IMR-90 (cell line): ENCODE data around the gene NTNG2. TPM values are rescaled to one million over a fixed set of nuclear protein-coding genes. Genes with fewer than 3 reads are reported as not detected.

Experiments
- MAFK ChIP-seq: IDR thresholded peaks from 2 replicates; pipeline ENCODE4 v1.6.1; 2012; ENCODE audit warnings: low read depth, low read length, improper control_type of control experiment
- RAD21 ChIP-seq: IDR thresholded peaks from 2 replicates; pipeline ENCODE4 v1.6.1; 2012; ENCODE audit warnings: low read length, improper control_type of control experiment
- RCOR1 ChIP-seq: IDR thresholded peaks from 2 replicates; pipeline ENCODE4 v1.6.1; 2012; ENCODE audit warnings: mild to moderate bottlenecking, low read length, improper control_type of control experiment; ENCODE audit not compliant: insufficient replicate concordance
- RFX5 ChIP-seq: IDR thresholded peaks from 2 replicates; pipeline ENCODE4 v1.8.0; 2012; ENCODE audit warnings: low read depth, mild to moderate bottlenecking, low read length, moderate library complexity
- SMC3 ChIP-seq: fragments of 150-350 bp; IDR thresholded peaks from 2 replicates; pipeline ENCODE4 v1.6.1; 2016; ENCODE audit warnings: low read depth, mild to moderate bottlenecking, antibody characterized with exemption, low read length, moderate library complexity
- polyA plus RNA-seq, 3 experiments: library from polyadenylated mRNA; depleted of rRNA; stranded (reverse); fragments of >200 nt; gene quantifications; 2 replicates each; pipeline ENCODE4 v1.2.3, GENCODE V29; 2012; ENCODE audit warnings: low replicate concordance in 1 of 3
- total RNA-seq: library from RNA; depleted of rRNA; stranded (reverse); fragments of >200 nt; gene quantifications from 2 replicates; pipeline ENCODE4 v1.2.3, GENCODE V29; 2012
- TF ChIP-seq, protein P1 (sequence below): fragments of 150-350 bp; IDR thresholded peaks from 2 replicates; pipeline ENCODE4 v1.6.1; 2017; ENCODE audit warnings: mild to moderate bottlenecking, antibody characterized with exemption, low read length, low read depth

NTNG2 gene
- total and polyA plus RNA-seq, 2 of the 4 experiments (the other 2 are of a cell fraction) = 0.54 to 0.84 TPM

GRCh38 chr9:132164604-132165362, 2.9 kb downstream of the NTNG2 start (continued):
- TF ChIP-seq, protein P1, sequence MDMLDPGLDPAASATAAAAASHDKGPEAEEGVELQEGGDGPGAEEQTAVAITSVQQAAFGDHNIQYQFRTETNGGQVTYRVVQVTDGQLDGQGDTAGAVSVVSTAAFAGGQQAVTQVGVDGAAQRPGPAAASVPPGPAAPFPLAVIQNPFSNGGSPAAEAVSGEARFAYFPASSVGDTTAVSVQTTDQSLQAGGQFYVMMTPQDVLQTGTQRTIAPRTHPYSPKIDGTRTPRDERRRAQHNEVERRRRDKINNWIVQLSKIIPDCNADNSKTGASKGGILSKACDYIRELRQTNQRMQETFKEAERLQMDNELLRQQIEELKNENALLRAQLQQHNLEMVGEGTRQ = no peak
- TF ChIP-seq RFX5 = no peak
- no peak for TF ChIP-seq RCOR1
- no peak for TF ChIP-seq SMC3
- no peak for TF ChIP-seq RAD21
- TF ChIP-seq MAFK = no peak
